ENCODE data around the gene ELP1.

The ELP1 gene

DNA sequence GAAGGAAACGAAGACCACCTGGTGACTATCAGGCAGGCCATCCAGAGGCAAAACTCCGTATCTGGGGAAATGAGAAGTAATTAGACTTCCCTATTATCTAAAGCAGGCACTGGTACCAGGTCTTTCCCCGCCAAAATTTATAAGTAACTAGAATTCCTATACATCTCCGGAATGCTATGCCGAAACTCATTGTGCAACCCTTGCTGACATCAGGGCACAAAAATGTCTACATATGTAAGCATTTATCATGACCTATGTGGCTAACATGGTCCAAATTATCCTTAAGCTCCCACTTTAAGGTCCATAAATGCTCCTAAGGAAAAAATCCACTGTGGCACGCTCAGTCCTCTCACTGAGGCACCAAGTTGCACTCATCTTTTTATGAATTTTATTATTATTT is 95.9 kb downstream of the ELP1 start:
- no peak for TF ChIP-seq CTCF (IDR thresholded peaks at IDR 0.05; ENCODE audit: insufficient read depth, low read length, poor library complexity, severe bottlenecking)
- H3K27me3 ChIP-seq (replicated peaks; ENCODE audit: control insufficient read depth, insufficient read depth, low read length): no peaks in the 10 kb centered on the region
- no peak overlapping the region for H3K4me3 ChIP-seq (replicated peaks; ENCODE audit: low read depth, low read length)
- H3K36me3 ChIP-seq (ENCODE audit: control insufficient read depth, insufficient read depth, low read length): no peaks in the 10 kb centered on the region
- no peak for DNase-seq (ENCODE audit: extremely low read depth, insufficient read length)

- no peak overlapping the region for H3K4me3 ChIP-seq (replicated peaks; ENCODE audit: low read depth, low read length)
- DNase-seq (ENCODE audit: extremely low read depth, insufficient read length): no peak
- H3K36me3 ChIP-seq (ENCODE audit: control insufficient read depth, insufficient read depth, low read length): no peaks in the 10 kb centered on the region
- TF ChIP-seq CTCF (IDR thresholded peaks at IDR 0.05; ENCODE audit: insufficient read depth, low read length, poor library complexity, severe bottlenecking): no peak
- H3K27me3 ChIP-seq (replicated peaks; ENCODE audit: control insufficient read depth, insufficient read depth, low read length): no peaks in the 10 kb centered on the region
Measured at GRCh38 chr9:108837530-108837929, 96.4 kb downstream of the ELP1 start.

- H3K4me3 ChIP-seq (replicated peaks; ENCODE audit: low read depth, low read length): no peak overlapping the region
- no peak for TF ChIP-seq CTCF (IDR thresholded peaks at IDR 0.05; ENCODE audit: insufficient read depth, low read length, poor library complexity, severe bottlenecking)
- H3K27me3 ChIP-seq (replicated peaks; ENCODE audit: control insufficient read depth, insufficient read depth, low read length): no peaks in the 10 kb centered on the region
- DNase-seq (ENCODE audit: extremely low read depth, insufficient read length): no peak
- no peaks in the 10 kb centered on the region for H3K36me3 ChIP-seq (ENCODE audit: control insufficient read depth, insufficient read depth, low read length)
Measured at GRCh38 chr9:108836781-108837180, 97.1 kb downstream of the ELP1 start.

DNA sequence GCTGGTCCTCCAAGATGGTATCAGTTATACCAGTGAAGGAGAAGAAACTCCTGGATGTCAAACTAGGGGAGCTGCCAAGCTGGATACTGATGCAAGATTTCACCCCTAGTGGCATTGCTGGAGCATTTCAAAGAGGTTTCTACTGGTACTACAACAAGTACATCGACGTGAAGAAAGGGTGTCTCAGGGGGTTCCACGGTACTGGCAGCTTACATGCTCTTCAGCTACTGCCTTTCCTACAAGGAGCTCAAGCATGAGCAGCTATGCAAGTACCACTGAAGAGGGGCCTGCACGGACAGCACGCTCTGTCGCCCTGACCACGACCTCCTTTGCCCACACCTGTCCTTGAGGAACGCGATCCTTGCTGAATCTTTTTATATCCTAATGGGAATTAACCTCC is 97.6 kb downstream of the ELP1 start:
- no peak overlapping the region for H3K4me3 ChIP-seq (replicated peaks; ENCODE audit: low read depth, low read length)
- H3K27me3 ChIP-seq (replicated peaks; ENCODE audit: control insufficient read depth, insufficient read depth, low read length): no peaks in the 10 kb centered on the region
- DNase-seq (ENCODE audit: extremely low read depth, insufficient read length): no peak
- no peaks in the 10 kb centered on the region for H3K36me3 ChIP-seq (ENCODE audit: control insufficient read depth, insufficient read depth, low read length)
- no peak for TF ChIP-seq CTCF (IDR thresholded peaks at IDR 0.05; ENCODE audit: insufficient read depth, low read length, poor library complexity, severe bottlenecking)

GRCh38 chr9:108835831-108836230 is 98.1 kb downstream of the ELP1 start:
- no peak for DNase-seq (ENCODE audit: extremely low read depth, insufficient read length)
- no peaks in the 10 kb centered on the region for H3K36me3 ChIP-seq (ENCODE audit: control insufficient read depth, insufficient read depth, low read length)
- H3K27me3 ChIP-seq (replicated peaks; ENCODE audit: control insufficient read depth, insufficient read depth, low read length): no peaks in the 10 kb centered on the region
- no peak overlapping the region for H3K4me3 ChIP-seq (replicated peaks; ENCODE audit: low read depth, low read length)
- no peak for TF ChIP-seq CTCF (IDR thresholded peaks at IDR 0.05; ENCODE audit: insufficient read depth, low read length, poor library complexity, severe bottlenecking)

GRCh38 chr9:108834959-108835665 is 98.8 kb downstream of the ELP1 start:
- Histone ChIP-seq H3K36me3 (ENCODE audit: control insufficient read depth, insufficient read depth, low read length) (no peaks in the 10 kb centered on the region), H3K4me3 (replicated peaks; ENCODE audit: low read depth, low read length) (no peak overlapping the region), H3K27me3 (replicated peaks; ENCODE audit: control insufficient read depth, insufficient read depth, low read length) (no peaks in the 10 kb centered on the region)
- no peak for TF ChIP-seq CTCF (IDR thresholded peaks at IDR 0.05; ENCODE audit: insufficient read depth, low read length, poor library complexity, severe bottlenecking)
- no peak for DNase-seq (ENCODE audit: extremely low read depth, insufficient read length)
